Activated naive CD8-positive, alpha-beta T cell (primary cell): Measurements from ENCODE around the gene PPIF.

Experiments
- H3K27ac Mint-ChIP-seq: one replicate; pipeline ENCODE4 v1.8.0; 2021; ENCODE audit warnings: mixed read lengths
- H3K27me3 Mint-ChIP-seq: one replicate; pipeline ENCODE4 v1.8.0; 2021; ENCODE audit warnings: mixed read lengths
- H3K36me3 Mint-ChIP-seq: one replicate; pipeline ENCODE4 v1.8.0; 2021; ENCODE audit warnings: mixed read lengths
- H3K4me1 Mint-ChIP-seq: one replicate; pipeline ENCODE4 v1.8.0; 2021; ENCODE audit warnings: low read depth, mixed read lengths
- H3K4me3 Mint-ChIP-seq: one replicate; pipeline ENCODE4 v1.8.0; 2021; ENCODE audit warnings: mild to moderate bottlenecking, mixed read lengths
- H3K9me3 Mint-ChIP-seq: one replicate; pipeline ENCODE4 v1.8.0; 2021; ENCODE audit warnings: low read depth, mixed read lengths

Gene PPIF

GRCh38 chr10:79346388-79347225, 662 bp upstream of the PPIF start:
- H3K4me1 Mint-ChIP-seq = peaks cover 23% of the 10 kb centered on the region
- no peaks in the 10 kb centered on the region for H3K36me3 Mint-ChIP-seq
- H3K4me3 Mint-ChIP-seq = peak overlapping the region; percentile 63
- peak overlapping the region; percentile 46 for H3K27ac Mint-ChIP-seq
- H3K9me3 Mint-ChIP-seq = no peaks in the 10 kb centered on the region
- H3K27me3 Mint-ChIP-seq = no peaks in the 10 kb centered on the region

GRCh38 chr10:79347894-79348639, 798 bp downstream of the PPIF start:
- no peaks in the 10 kb centered on the region for H3K9me3 Mint-ChIP-seq
- H3K4me3 Mint-ChIP-seq = peak overlapping the region; percentile 89
- peaks cover 25% of the 10 kb centered on the region for H3K4me1 Mint-ChIP-seq
- no peaks in the 10 kb centered on the region for H3K27me3 Mint-ChIP-seq
- peak overlapping the region; percentile 90 for H3K27ac Mint-ChIP-seq
- peaks cover 5% of the 10 kb centered on the region for H3K36me3 Mint-ChIP-seq

DNA sequence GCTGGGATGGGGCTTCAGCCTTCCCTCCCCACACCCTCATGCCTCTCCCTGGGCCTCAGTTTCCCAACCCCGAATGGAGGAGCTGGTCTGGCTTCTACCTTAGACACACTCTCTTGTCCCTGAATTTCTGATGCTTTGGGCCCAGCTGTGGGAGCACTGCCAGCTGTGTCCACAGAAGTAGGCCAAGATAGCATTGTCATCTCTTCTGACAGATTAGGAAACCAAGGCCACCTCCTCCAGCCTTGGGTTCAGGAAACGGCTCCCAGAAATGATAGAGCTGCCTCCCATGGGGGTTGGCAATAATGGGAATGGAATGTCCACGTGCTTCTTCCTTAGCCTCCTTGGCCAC, 1.3 kb downstream of the PPIF start:
- Mint-ChIP-seq H3K27ac (peak overlapping the region; percentile 90), H3K4me1 (peaks cover 29% of the 10 kb centered on the region), H3K4me3 (peak overlapping the region; percentile 89), H3K9me3 (no peaks in the 10 kb centered on the region), H3K36me3 (peaks cover 10% of the 10 kb centered on the region), H3K27me3 (no peaks in the 10 kb centered on the region)

- H3K27me3 Mint-ChIP-seq = no peaks in the 10 kb centered on the region
- peak overlapping the region; percentile 89 for H3K4me3 Mint-ChIP-seq
- peaks cover 31% of the 10 kb centered on the region for H3K4me1 Mint-ChIP-seq
- H3K9me3 Mint-ChIP-seq = no peaks in the 10 kb centered on the region
- H3K27ac Mint-ChIP-seq = peak overlapping the region; percentile 90
- peaks cover 13% of the 10 kb centered on the region for H3K36me3 Mint-ChIP-seq
Measured at GRCh38 chr10:79349072-79349491, 1.8 kb downstream of the PPIF start.

DNA sequence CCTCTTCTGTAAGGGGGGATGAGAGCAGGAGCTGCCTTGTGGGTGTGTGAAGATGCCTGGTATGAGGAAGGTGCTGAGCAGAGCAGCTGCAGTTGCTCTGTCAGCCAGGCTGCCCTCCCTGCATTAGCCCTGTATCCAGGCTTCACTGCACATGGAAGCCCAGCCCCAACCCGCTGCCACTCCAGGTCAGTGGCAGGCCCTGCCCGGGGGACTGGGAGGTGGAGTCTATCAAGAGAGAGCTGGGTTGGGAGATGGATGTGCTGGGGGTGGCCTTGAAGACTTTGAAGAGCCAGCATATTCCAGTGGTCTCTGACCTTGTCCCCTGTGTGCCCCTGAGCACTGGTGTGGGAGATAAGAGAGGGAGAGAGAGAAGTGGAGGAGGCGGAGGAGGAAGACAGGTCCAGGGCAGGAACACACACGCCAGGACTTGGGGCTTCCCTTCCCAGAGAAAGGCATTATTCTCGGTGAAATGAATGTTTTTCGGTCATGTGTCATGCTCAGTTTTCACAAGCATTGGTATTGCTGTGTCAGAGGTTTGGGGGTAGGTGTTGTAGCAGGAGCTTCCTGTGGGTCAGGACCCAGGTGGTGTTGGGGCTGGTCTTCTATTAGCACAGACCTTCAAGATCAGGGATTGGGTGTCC, 2.6 kb downstream of the PPIF start:
- H3K4me1 Mint-ChIP-seq = peaks cover 32% of the 10 kb centered on the region
- H3K27me3 Mint-ChIP-seq = no peaks in the 10 kb centered on the region
- peak overlapping the region; percentile 34 for H3K27ac Mint-ChIP-seq
- H3K4me3 Mint-ChIP-seq = peak overlapping the region; percentile 89
- H3K9me3 Mint-ChIP-seq = no peaks in the 10 kb centered on the region
- H3K36me3 Mint-ChIP-seq = peaks cover 19% of the 10 kb centered on the region

GRCh38 chr10:79350407-79351154, 3.3 kb downstream of the PPIF start:
- H3K27me3 Mint-ChIP-seq = no peaks in the 10 kb centered on the region
- no peaks in the 10 kb centered on the region for H3K9me3 Mint-ChIP-seq
- H3K36me3 Mint-ChIP-seq = peaks cover 21% of the 10 kb centered on the region
- H3K4me3 Mint-ChIP-seq = peak overlapping the region; percentile 89
- peak overlapping the region; percentile 16 for H3K27ac Mint-ChIP-seq
- peaks cover 32% of the 10 kb centered on the region for H3K4me1 Mint-ChIP-seq

- Mint-ChIP-seq H3K9me3 (no peaks in the 10 kb centered on the region), H3K27me3 (no peaks in the 10 kb centered on the region), H3K36me3 (peaks cover 23% of the 10 kb centered on the region), H3K4me1 (peaks cover 29% of the 10 kb centered on the region), H3K27ac (no peak overlapping the region), H3K4me3 (no peak overlapping the region)
Measured at GRCh38 chr10:79351332-79351731, 4.1 kb downstream of the PPIF start.

GRCh38 chr10:79352035-79352877, 5.0 kb downstream of the PPIF start:
- Mint-ChIP-seq H3K4me1 (peaks cover 26% of the 10 kb centered on the region), H3K4me3 (no peak overlapping the region), H3K27me3 (no peaks in the 10 kb centered on the region), H3K27ac (peak overlapping the region; percentile 58), H3K9me3 (no peaks in the 10 kb centered on the region), H3K36me3 (peaks cover 23% of the 10 kb centered on the region)

DNA sequence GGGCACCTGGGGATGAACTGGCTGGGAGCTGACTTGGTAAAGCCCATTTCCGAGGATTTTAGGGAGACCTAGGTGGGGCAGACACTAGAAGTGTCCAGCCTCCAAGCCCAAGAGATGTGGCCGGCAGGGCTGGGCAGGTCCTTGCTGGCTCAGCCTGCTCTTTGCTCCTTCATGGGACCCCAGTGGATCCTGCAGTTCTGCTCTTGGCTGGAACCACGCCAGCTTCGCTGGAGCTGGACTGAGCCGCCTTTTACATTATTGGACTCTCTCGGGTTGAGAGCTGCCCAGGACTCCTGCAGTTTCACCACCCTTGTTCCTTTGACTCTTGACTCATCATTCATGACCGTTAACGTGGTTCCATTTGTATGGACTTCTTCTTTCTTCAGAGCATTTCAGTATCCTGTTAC, 5.7 kb downstream of the PPIF start:
- Mint-ChIP-seq H3K27ac (no peak overlapping the region), H3K9me3 (no peaks in the 10 kb centered on the region), H3K4me3 (no peak overlapping the region), H3K36me3 (peaks cover 23% of the 10 kb centered on the region), H3K27me3 (no peaks in the 10 kb centered on the region), H3K4me1 (peaks cover 26% of the 10 kb centered on the region)

DNA sequence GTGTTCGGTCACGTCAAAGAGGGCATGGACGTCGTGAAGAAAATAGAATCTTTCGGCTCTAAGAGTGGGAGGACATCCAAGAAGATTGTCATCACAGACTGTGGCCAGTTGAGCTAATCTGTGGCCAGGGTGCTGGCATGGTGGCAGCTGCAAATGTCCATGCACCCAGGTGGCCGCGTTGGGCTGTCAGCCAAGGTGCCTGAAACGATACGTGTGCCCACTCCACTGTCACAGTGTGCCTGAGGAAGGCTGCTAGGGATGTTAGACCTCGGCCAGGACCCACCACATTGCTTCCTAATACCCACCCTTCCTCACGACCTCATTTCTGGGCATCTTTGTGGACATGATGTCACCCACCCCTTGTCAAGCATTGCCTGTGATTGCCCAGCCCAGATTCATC, 6.5 kb downstream of the PPIF start:
- H3K36me3 Mint-ChIP-seq = peaks cover 23% of the 10 kb centered on the region
- H3K4me3 Mint-ChIP-seq = no peak overlapping the region
- peaks cover 20% of the 10 kb centered on the region for H3K4me1 Mint-ChIP-seq
- H3K27ac Mint-ChIP-seq = no peak overlapping the region
- no peaks in the 10 kb centered on the region for H3K9me3 Mint-ChIP-seq
- no peaks in the 10 kb centered on the region for H3K27me3 Mint-ChIP-seq

DNA sequence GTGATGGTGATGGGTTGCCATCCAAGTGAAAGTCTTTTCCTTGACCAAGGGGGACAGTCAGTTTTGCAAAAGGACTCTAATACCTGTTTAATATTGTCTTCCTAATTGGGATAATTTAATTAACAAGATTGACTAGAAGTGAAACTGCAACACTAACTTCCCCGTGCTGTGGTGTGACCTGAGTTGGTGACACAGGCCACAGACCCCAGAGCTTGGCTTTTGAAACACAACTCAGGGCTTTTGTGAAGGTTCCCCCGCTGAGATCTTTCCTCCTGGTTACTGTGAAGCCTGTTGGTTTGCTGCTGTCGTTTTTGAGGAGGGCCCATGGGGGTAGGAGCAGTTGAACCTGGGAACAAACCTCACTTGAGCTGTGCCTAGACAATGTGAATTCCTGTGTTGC, 6.9 kb downstream of the PPIF start:
- Mint-ChIP-seq H3K4me1 (peaks cover 18% of the 10 kb centered on the region), H3K27me3 (no peaks in the 10 kb centered on the region), H3K4me3 (no peak overlapping the region), H3K27ac (no peak overlapping the region), H3K9me3 (no peaks in the 10 kb centered on the region), H3K36me3 (peaks cover 23% of the 10 kb centered on the region)

- Mint-ChIP-seq H3K36me3 (peaks cover 23% of the 10 kb centered on the region), H3K27me3 (no peaks in the 10 kb centered on the region), H3K4me3 (no peak overlapping the region), H3K4me1 (peaks cover 15% of the 10 kb centered on the region), H3K9me3 (no peaks in the 10 kb centered on the region), H3K27ac (no peak overlapping the region)
Measured at GRCh38 chr10:79354615-79355014, 7.3 kb downstream of the PPIF start.

DNA sequence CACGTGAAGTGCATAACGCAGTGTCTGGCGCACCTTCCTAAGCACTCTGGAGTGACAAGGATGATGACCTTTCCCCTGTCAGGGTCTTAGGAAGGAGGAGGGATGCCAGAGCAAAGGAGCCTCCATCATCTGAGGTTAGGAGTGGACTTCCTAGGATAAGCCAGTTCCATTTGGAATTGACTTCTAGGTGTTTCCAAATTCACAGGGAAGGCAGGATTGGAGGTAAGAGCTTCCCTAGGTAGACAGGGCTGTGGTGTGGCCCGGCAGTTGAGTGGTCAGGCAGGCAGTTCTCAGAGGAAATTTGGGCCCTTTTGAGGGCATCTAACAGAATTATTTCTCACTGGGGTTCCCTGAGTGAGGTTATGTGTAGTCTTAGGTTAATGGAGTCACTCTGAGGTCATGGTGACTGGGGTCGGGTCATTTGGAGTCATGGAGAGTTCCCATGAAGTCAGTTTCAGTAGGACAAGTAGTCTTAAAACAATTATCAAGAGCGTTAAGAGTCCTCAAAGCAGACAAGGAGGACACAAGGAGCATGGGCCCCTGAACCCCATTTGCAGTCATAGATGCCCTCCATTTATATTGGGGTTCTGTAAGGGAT, 8.2 kb downstream of the PPIF start:
- Mint-ChIP-seq H3K27ac (no peak overlapping the region), H3K9me3 (no peaks in the 10 kb centered on the region), H3K27me3 (no peaks in the 10 kb centered on the region), H3K4me3 (no peak overlapping the region), H3K36me3 (peaks cover 23% of the 10 kb centered on the region), H3K4me1 (peaks cover 12% of the 10 kb centered on the region)

DNA sequence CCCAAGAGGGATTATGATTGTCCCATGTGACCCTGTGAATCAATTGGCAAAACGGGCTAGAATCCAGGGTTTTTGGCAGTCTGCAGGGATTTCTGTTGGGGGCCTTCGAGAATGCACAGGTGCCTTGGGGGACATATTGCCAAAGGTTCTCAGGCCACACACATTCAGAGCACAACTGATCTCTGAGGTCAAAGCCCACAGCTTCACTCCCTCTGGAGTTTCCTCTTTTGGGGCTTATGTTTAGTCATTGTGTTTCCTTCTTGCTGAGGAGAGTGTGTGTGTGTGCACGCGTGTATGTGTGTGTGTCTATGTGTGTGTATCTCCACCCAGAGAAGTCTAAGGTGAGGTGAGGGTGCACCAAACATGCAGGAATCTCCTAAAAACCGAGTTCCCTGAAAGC, 8.8 kb downstream of the PPIF start:
- peaks cover 16% of the 10 kb centered on the region for H3K4me1 Mint-ChIP-seq
- no peak overlapping the region for H3K27ac Mint-ChIP-seq
- no peaks in the 10 kb centered on the region for H3K9me3 Mint-ChIP-seq
- peaks cover 23% of the 10 kb centered on the region for H3K36me3 Mint-ChIP-seq
- no peak overlapping the region for H3K4me3 Mint-ChIP-seq
- no peaks in the 10 kb centered on the region for H3K27me3 Mint-ChIP-seq
